Activated CD4-positive, alpha-beta T cell treated with anti-CD3 and anti-CD28 coated beads for 24 hours (primary cell): ENCODE results near the gene TMEM179B.

ENCODE experiments used
- DNase-seq, 2 donors: peaks; one replicate each; pipeline ENCODE4 v3.0.0-alpha.2; 2020; ENCODE audit warnings: low read depth in 2 of 2

The TMEM179B gene

GRCh38 chr11:62832336-62833234, 45.4 kb downstream of the TMEM179B start, which contains the start of gene TEX54:
TEX54 (minus strand) TSS chr11:62832841.
- no peak for DNase-seq

DNA sequence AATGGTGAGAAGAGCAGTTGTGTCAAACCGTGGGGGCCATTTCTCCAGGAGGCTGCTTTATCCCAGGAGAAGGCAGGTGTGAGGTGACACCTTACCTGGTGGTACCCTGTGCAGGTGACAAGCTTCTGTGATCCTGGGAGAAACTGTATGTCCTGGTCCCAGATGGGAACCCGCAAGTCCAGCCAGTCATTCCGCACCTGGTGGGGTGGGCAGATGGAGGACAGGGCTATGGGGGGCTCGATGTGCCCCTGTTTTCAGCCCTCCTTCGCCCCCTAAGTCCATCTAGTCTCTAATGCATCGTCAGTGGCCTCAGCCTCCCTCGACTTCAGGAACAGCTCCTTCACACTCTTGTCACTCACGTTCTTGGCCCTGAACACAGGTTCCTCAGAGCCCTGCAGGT, 48.1 kb downstream of the TMEM179B start:
- no peak for DNase-seq

GRCh38 chr11:62839050-62839945, 52.1 kb downstream of the TMEM179B start, which contains the start of gene WDR74:
WDR74 (minus strand) TSS chr11:62839590; CDS start chr11:62839570, 20 bp downstream.
- peak; percentile 75 to 86 for DNase-seq
